K562 (cell line): ENCODE data around the gene SMCO1. TPM values are rescaled to one million over a fixed set of nuclear protein-coding genes. Genes with fewer than 3 reads are reported as not detected.

Experiments used
- ARNT ChIP-seq, 2 experiments: fragments of 450-650 bp; IDR thresholded peaks; 2 replicates each; pipeline ENCODE4 v1.6.1; 2016; ENCODE audit warnings: mild to moderate bottlenecking in 1 of 2
- BRD4 ChIP-seq: fragments of 200-600 bp; sonication (generic); IDR thresholded peaks from 2 replicates; pipeline ENCODE4 v1.6.1; 2017; ENCODE audit warnings: inconsistent platforms
- C11orf30 ChIP-seq: fragments of 450-650 bp; IDR thresholded peaks from 2 replicates; pipeline ENCODE4 v1.6.1; 2016; ENCODE audit warnings: low read depth, mild to moderate bottlenecking
- CTCF ChIP-seq, 3 experiments: IDR thresholded peaks in 2 of 3; conservative IDR thresholded peaks in 1 of 3; 2 replicates each; pipeline ENCODE4 v1.5.1; 2011 to 2012; ENCODE audit warnings: low read length in 3 of 3, mild to moderate bottlenecking in 3 of 3, control low read depth in 2 of 3, improper control_type of control experiment in 1 of 3, inconsistent platforms in 1 of 3, low read depth in 1 of 3, mixed read lengths in 1 of 3, moderate library complexity in 1 of 3; ENCODE audit not compliant: insufficient read depth in 2 of 3
- FOXA3 ChIP-seq, 2 experiments: fragments of 450-650 bp in 1 of 2; sonication (generic) in 1 of 2; formaldehyde crosslinking; IDR thresholded peaks in 1 of 2; conservative IDR thresholded peaks in 1 of 2; 2 replicates each; pipeline versions ENCODE4 v1.4.0 to v1.8.0; 2020 to 2022; ENCODE audit warnings: mild to moderate bottlenecking in 2 of 2, missing genetic modification reagents in 1 of 2
- HBP1 ChIP-seq: fragments of 450-650 bp; formaldehyde crosslinking; IDR thresholded peaks from 2 replicates; pipeline ENCODE4 v1.4.0; 2022; ENCODE audit warnings: missing genetic modification characterization
- MCM2 ChIP-seq: fragments of 450-650 bp; IDR thresholded peaks from 2 replicates; pipeline ENCODE4 v1.6.1; 2017; ENCODE audit warnings: low read depth, mild to moderate bottlenecking
- MLX ChIP-seq, 2 experiments: fragments of 450-650 bp in 1 of 2; sonication (generic) in 1 of 2; formaldehyde crosslinking; conservative IDR thresholded peaks; 2 replicates each; pipeline versions ENCODE4 v1.4.0 to v1.8.1; 2020 to 2022; ENCODE audit warnings: mild to moderate bottlenecking in 1 of 2, missing genetic modification reagents in 1 of 2
- MYC ChIP-seq, 2 experiments: fragments of 250-450 bp in 1 of 2; sonication (Bioruptor Pico) in 1 of 2; IDR thresholded peaks; 2 replicates each; pipeline versions ENCODE4 v1.5.1 to v1.6.1; 2012 to 2021; ENCODE audit warnings: low read depth in 2 of 2, borderline replicate concordance in 1 of 2, improper control_type of control experiment in 1 of 2, low read length in 1 of 2, mild to moderate bottlenecking in 1 of 2, moderate library complexity in 1 of 2
- RBM14 ChIP-seq: fragments of 200-400 bp; formaldehyde crosslinking; IDR thresholded peaks from 2 replicates; pipeline ENCODE4 v1.6.1; 2018; ENCODE audit warnings: low read depth, mild to moderate bottlenecking, low read length, moderate library complexity, borderline replicate concordance; ENCODE audit not compliant: insufficient read depth
- SAFB2 ChIP-seq: fragments of 200-400 bp; formaldehyde crosslinking; IDR thresholded peaks from 2 replicates; pipeline ENCODE4 v1.6.1; 2018; ENCODE audit warnings: borderline replicate concordance, low read length, low read depth, moderate library complexity; ENCODE audit not compliant: severe bottlenecking
- SRSF3 ChIP-seq: fragments of 200-400 bp; formaldehyde crosslinking; IDR thresholded peaks from 2 replicates; pipeline ENCODE4 v1.6.1; 2016; ENCODE audit warnings: mild to moderate bottlenecking, low read length, moderate library complexity; ENCODE audit not compliant: insufficient read depth
- TCFL5 ChIP-seq: fragments of 250-450 bp; sonication (Bioruptor Pico); conservative IDR thresholded peaks from 2 replicates; pipeline ENCODE4 v1.6.1; 2021; ENCODE audit warnings: mild to moderate bottlenecking, moderate library complexity, matching md5 sums
- THAP7 ChIP-seq: fragments of 250-450 bp; sonication (Bioruptor Pico); IDR thresholded peaks from 2 replicates; pipeline ENCODE4 v1.5.0; 2021
- TOE1 ChIP-seq, 2 experiments: fragments of 450-650 bp in 1 of 2; sonication (generic) in 1 of 2; formaldehyde crosslinking in 1 of 2; IDR thresholded peaks; 2 replicates each; pipeline versions ENCODE4 v1.7.1 to v1.8.0; 2016 to 2022; ENCODE audit warnings: borderline replicate concordance in 2 of 2, mild to moderate bottlenecking in 2 of 2, antibody characterized with exemption in 1 of 2, inconsistent platforms in 1 of 2, low read depth in 1 of 2, missing genetic modification reagents in 1 of 2, moderate library complexity in 1 of 2
- VEZF1 ChIP-seq: fragments of 200-800 bp; sonication (Bioruptor generic); IDR thresholded peaks from 2 replicates; pipeline ENCODE4 v1.6.1; 2017; ENCODE audit warnings: missing genetic modification characterization, missing compliant biosample characterization
- ZNF134 ChIP-seq: fragments of 250-450 bp; sonication (Bioruptor Pico); conservative IDR thresholded peaks from 2 replicates; pipeline ENCODE4 v1.4.0; 2020
- ZNF384 ChIP-seq: IDR thresholded peaks from 2 replicates; pipeline ENCODE4 v1.6.1; 2012; ENCODE audit warnings: low read depth, low read length, improper control_type of control experiment
- polyA plus RNA-seq, 8 experiments: library from polyadenylated mRNA; depleted of rRNA in 4 of 8; stranded (reverse) in 5 of 8; unstranded in 3 of 8; fragments of >200 nt; fragmentation: Nextera tagmentation in 2 of 8; fragmentation: Illumina TruSeq in 1 of 8; extraction: Ambion mirVana in 2 of 8; extraction: Trizol in 1 of 8; gene quantifications; 2 replicates each; pipeline versions ENCODE4 v1.2.1 to v1.2.3, GENCODE V29; 2011 to 2014; ENCODE audit warnings: inconsistent platforms in 1 of 8, missing spikeins in 1 of 8
- total RNA-seq, 7 experiments: library from RNA; depleted of rRNA in 6 of 7; stranded (reverse); fragments of >200 nt in 6 of 7; fragmentation: Illumina TruSeq in 2 of 7; extraction: Trizol in 2 of 7; gene quantifications; 2 replicates each; pipeline versions ENCODE4 v1.2.1 to v1.2.3, GENCODE V29; 2011 to 2021; ENCODE audit warnings: low replicate concordance in 1 of 7

The SMCO1 gene
- total and polyA plus RNA-seq, 9 of the 15 experiments (the other 6 are each of a cell fraction or from before 2014, with no cell fraction given), result 0.05 to 0.35 (median 0.12) TPM; not detected in 5

GRCh38 chr3:196518966-196519717, 4.0 kb upstream of the SMCO1 start (continued):
- TF ChIP-seq TOE1 (IDR thresholded peaks at IDR 0.05; ENCODE audit: borderline replicate concordance) (peak; percentile 37; the same call in 1 of the 2 replicates), TOE1 (CRISPR knock-in tag; IDR thresholded peaks at IDR 0.05; ENCODE audit: borderline replicate concordance, low read depth) (no peak), CTCF (IDR thresholded peaks at IDR 0.05 in 2 of 3, conservative IDR thresholded peaks at IDR 0.05 in 1 of 3; ENCODE audit: insufficient read depth in 2 of 3, low read depth in 1 of 3, low read length in 3 of 3) (peak; percentile 78 to 96 (median 83)), ARNT (IDR thresholded peaks at IDR 0.05) (peak in 1 of 2 experiments; percentile 55; a peak in 1 of 4 replicates), FOXA3 (CRISPR knock-in tag; conservative IDR thresholded peaks at IDR 0.05 in 1 of 2, IDR thresholded peaks at IDR 0.05 in 1 of 2) (peak in 1 of 2 experiments; percentile 67; a peak in 1 of 4 replicates), MCM2 (no peak), RBM14 (no peak), MLX (CRISPR knock-in tag; conservative IDR thresholded peaks at IDR 0.05) (no peak), HBP1 (no peak), THAP7 (no peak), ZNF134 (CRISPR knock-in tag) (no peak), ZNF384 (no peak), SAFB2 (no peak), TCFL5 (CRISPR knock-in tag) (no peak), MYC (IDR thresholded peaks at IDR 0.05; ENCODE audit: low read depth, low read length) (peak; percentile 99), MYC (CRISPR knock-in tag; IDR thresholded peaks at IDR 0.05; ENCODE audit: borderline replicate concordance, low read depth) (peak; percentile 89; the same call in 1 of the 2 replicates), VEZF1 (CRISPR knock-in tag) (peak; percentile 24; the same call in 1 of the 2 replicates), C11orf30 (no peak), BRD4 (0 out of 2 replicates have a peak, but pooled peaks have one; percentile 42), SRSF3 (no peak)
